NT2/D1 (cell line): Measurements from ENCODE around the gene FAM170B.

ENCODE experiments used
- SUZ12 ChIP-seq: IDR thresholded peaks from 2 replicates; pipeline ENCODE4 v1.6.1; 2011; ENCODE audit not compliant: insufficient read length, insufficient read depth; ENCODE audit errors: extremely low read depth
- ZNF274 ChIP-seq: IDR thresholded peaks from 2 replicates; pipeline ENCODE4 v1.6.1; 2011; ENCODE audit warnings: mild to moderate bottlenecking, low read depth, low read length

DNA sequence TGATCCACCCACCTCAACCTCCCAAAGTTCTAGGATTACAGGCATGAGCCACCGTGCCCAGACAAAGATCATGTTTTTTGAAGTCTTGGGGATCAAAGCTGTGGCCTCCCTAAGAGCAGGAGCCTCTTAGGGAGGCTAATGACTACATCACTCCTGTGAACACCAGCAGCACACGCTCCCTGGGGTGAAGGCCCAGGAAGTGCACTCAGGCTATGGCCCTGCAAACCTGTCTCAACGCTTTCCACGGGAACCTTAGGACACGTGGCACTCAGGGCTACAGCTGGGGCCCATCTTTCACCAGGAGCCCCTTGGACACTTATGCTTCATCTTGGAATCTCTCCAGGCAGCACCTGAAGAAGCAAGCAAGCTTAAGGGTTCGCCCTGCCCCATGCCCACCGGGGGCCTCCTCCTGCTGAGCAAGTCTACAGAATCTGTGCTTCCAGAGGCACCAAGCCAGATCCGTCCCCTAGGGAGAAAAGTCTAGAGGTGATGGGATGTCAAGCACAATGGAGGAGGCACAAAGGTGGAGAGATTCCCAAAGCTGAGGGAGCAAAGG is 36.9 kb downstream of the FAM170B start:
- TF ChIP-seq ZNF274 (no peak), SUZ12 (no peak)
